Measurements from ENCODE around the gene RGL3.

DNA sequence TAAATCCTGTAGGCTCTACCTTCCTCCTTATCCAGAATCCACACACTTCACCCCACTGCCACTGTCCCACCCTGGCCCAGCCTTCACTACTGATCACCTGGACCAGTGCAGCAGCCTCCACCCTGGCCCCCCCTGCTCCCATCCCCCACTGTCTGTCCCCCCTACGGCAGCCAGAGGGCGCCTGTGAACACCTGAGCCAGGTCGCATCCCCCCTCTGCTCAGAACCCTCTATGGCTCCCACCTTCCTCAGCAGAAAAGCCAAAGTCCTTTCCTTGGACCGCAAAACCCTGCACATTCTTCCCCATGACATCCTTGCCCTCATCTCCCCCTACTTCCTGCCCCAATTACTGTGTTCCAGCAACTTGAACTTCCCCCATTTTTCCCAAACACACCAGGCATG, 41.1 kb upstream of the RGL3 start:
- TF ChIP-seq, protein P1, sequence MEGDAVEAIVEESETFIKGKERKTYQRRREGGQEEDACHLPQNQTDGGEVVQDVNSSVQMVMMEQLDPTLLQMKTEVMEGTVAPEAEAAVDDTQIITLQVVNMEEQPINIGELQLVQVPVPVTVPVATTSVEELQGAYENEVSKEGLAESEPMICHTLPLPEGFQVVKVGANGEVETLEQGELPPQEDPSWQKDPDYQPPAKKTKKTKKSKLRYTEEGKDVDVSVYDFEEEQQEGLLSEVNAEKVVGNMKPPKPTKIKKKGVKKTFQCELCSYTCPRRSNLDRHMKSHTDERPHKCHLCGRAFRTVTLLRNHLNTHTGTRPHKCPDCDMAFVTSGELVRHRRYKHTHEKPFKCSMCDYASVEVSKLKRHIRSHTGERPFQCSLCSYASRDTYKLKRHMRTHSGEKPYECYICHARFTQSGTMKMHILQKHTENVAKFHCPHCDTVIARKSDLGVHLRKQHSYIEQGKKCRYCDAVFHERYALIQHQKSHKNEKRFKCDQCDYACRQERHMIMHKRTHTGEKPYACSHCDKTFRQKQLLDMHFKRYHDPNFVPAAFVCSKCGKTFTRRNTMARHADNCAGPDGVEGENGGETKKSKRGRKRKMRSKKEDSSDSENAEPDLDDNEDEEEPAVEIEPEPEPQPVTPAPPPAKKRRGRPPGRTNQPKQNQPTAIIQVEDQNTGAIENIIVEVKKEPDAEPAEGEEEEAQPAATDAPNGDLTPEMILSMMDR (IDR thresholded peaks at IDR 0.05), result no peak
- TF ChIP-seq POLR2AphosphoS5 (IDR thresholded peaks at IDR 0.05), result no peak

Data from gastroesophageal sphincter (tissue), 3 donors.